ENCODE measurements around the gene ATG9A. TPM values are rescaled to one million over a fixed set of nuclear protein-coding genes. Genes with fewer than 3 reads are reported as not detected.
"Not testable (repeated sequence)": the region's sequence is repeated elsewhere in the genome, so short reads cannot be mapped to it uniquely, and the experiment has no call there.

Gene ATG9A
- total RNA-seq, 2 donors from 2014 or later, result 21.0 to 27.7 TPM

DNA sequence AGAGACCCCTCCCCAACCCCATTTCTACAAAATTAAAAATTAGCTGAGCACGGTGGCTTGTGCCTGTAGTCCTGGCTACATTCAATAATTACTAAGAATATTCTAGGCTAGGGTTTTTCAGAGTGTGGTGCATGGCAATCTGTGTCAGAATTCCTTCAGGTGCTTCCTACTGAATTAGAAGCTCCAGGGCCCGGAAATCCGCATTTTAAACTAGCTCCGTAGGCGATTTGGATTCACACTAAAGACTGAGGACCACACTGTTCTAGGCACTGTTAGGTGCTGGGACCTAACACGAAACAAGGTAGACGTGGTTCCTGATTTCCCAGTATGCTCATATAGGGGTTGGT is 23.5 kb downstream of the ATG9A start:
- H3K27me3 ChIP-seq, result no peaks in the 10 kb centered on the region
- peaks cover 0 to 1% of the 10 kb centered on the region in 2 donors for H3K36me3 ChIP-seq (replicated peaks in 1 of 2; ENCODE audit: insufficient read depth in 1 of 2, low read depth in 2 of 2)
- TF ChIP-seq POLR2A (IDR thresholded peaks at IDR 0.05), result no peak
- TF ChIP-seq, protein P1, sequence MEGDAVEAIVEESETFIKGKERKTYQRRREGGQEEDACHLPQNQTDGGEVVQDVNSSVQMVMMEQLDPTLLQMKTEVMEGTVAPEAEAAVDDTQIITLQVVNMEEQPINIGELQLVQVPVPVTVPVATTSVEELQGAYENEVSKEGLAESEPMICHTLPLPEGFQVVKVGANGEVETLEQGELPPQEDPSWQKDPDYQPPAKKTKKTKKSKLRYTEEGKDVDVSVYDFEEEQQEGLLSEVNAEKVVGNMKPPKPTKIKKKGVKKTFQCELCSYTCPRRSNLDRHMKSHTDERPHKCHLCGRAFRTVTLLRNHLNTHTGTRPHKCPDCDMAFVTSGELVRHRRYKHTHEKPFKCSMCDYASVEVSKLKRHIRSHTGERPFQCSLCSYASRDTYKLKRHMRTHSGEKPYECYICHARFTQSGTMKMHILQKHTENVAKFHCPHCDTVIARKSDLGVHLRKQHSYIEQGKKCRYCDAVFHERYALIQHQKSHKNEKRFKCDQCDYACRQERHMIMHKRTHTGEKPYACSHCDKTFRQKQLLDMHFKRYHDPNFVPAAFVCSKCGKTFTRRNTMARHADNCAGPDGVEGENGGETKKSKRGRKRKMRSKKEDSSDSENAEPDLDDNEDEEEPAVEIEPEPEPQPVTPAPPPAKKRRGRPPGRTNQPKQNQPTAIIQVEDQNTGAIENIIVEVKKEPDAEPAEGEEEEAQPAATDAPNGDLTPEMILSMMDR (IDR thresholded peaks at IDR 0.05), result no peak
- H3K27ac ChIP-seq, result peak overlapping the region; percentile 78 to 98 (median 94)
- 4 to 5% methylated on average over 7 of the region's 7 CpGs for WGBS, 2 donors
- no peak overlapping the region for H3K4me3 ChIP-seq
- peaks cover 23% of the 10 kb centered on the region for H3K4me1 ChIP-seq
- DNase-seq (no peak), ATAC-seq (no peak)
- intact Hi-C loops (cut with DNase I), result no loop called here
- H3K9me3 ChIP-seq, result no peaks in the 10 kb centered on the region

DNA sequence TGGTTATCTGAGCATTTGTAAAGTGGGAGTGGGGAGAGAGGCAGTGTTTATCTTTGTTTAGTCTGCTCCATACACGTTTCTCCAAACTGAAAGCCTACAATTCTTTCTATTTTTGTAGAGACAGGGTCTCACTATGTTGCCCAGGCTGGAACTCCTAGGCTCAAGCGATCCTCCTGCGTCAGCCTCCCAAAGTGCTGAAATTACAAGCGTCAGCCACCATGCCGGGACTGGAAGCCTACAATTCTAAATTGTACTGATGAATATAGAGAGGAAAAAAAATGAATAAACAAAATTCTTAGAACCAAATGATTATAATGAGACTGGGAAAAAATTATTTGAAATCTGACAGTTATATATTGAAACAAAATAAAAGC is 24.3 kb downstream of the ATG9A start:
- ATAC-seq, result no peak
- Histone ChIP-seq H3K36me3 (replicated peaks in 1 of 2; ENCODE audit: insufficient read depth in 1 of 2, low read depth in 2 of 2) (peaks cover 0 to 1% of the 10 kb centered on the region in 2 donors), H3K27me3 (no peaks in the 10 kb centered on the region), H3K27ac (no peak overlapping the region), H3K9me3 (no peaks in the 10 kb centered on the region), H3K4me1 (peaks cover 26% of the 10 kb centered on the region), H3K4me3 (no peak overlapping the region)
- intact Hi-C loops (cut with DNase I), result no loop called here
- DNase-seq, result no peak
- WGBS, 2 donors, result 82 to 83% methylated on average over 5 of the region's 5 CpGs
- TF ChIP-seq POLR2A (IDR thresholded peaks at IDR 0.05), result no peak
- TF ChIP-seq, protein P1 (IDR thresholded peaks at IDR 0.05), result no peak

DNA sequence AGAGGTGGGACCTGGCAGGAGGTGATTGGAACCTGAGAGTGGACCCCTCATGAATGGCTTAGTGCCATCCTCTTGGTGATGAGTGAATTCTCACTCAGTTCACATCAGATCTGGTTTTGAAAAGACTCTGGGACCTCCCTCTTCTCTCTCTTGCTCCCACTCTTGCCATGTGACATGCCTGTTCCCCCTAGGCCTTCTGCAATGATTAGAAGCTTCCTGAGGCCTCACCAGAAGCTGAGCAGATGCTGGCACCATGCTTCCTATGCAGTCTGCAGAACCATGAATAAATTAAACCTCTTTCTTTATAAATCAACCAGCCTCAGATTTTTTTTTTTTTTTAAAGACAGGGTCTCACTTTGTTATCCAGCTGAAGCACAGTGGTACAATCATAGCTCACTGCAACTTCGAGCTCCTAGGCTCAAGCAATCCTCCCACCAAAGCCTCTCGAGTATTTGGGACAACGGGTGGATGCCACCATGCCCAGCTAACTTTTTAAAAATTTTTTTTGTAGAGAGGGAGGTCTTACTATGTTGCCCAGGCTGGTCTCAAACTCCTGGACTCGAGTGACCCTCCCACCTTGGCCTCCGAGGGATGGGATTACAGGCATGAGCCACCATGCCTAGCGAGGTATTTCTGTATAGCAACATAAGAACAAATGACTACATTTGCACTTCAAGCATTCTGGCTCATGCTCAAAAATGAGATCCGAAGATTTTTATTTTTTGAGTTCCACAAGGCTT is 24.8 kb downstream of the ATG9A start:
- Histone ChIP-seq H3K4me3 (no peak overlapping the region), H3K4me1 (peaks cover 26% of the 10 kb centered on the region), H3K9me3 (no peaks in the 10 kb centered on the region), H3K27ac (no peak overlapping the region), H3K27me3 (no peaks in the 10 kb centered on the region), H3K36me3 (replicated peaks in 1 of 2; ENCODE audit: insufficient read depth in 1 of 2, low read depth in 2 of 2) (peaks cover 0 to 1% of the 10 kb centered on the region in 2 donors)
- peak in 1 of 4 donors; percentile 2 for DNase-seq
- WGBS, 2 donors, result 95% methylated on average over 7 of the region's 7 CpGs
- ATAC-seq, result no peak
- TF ChIP-seq, protein P1 (IDR thresholded peaks at IDR 0.05), result no peak
- no peak for TF ChIP-seq POLR2A (IDR thresholded peaks at IDR 0.05)
- intact Hi-C loops (cut with DNase I), result no loop called here

DNA sequence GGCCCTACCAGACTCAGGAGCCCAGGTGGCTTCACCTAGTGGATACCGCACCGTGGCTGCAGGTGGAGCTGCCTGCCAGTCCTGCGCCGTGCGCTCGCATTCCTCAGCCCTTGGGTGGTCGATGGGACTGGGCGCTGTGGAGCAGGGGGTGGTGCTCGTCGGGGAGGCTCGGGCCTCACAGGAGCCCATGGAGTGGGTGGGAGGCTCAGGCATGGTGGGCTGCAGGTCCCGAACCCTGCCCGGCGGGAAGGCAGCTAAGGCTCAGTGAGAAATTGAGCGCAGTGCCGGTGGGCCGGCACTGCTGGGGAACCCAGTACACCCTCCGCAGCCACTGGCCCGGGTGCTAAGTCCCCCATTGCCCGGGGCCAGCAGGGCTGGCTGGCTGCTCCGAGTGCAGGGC is 28.1 kb downstream of the ATG9A start:
- intact Hi-C loops (cut with DNase I), result not testable (repeated sequence)

DNA sequence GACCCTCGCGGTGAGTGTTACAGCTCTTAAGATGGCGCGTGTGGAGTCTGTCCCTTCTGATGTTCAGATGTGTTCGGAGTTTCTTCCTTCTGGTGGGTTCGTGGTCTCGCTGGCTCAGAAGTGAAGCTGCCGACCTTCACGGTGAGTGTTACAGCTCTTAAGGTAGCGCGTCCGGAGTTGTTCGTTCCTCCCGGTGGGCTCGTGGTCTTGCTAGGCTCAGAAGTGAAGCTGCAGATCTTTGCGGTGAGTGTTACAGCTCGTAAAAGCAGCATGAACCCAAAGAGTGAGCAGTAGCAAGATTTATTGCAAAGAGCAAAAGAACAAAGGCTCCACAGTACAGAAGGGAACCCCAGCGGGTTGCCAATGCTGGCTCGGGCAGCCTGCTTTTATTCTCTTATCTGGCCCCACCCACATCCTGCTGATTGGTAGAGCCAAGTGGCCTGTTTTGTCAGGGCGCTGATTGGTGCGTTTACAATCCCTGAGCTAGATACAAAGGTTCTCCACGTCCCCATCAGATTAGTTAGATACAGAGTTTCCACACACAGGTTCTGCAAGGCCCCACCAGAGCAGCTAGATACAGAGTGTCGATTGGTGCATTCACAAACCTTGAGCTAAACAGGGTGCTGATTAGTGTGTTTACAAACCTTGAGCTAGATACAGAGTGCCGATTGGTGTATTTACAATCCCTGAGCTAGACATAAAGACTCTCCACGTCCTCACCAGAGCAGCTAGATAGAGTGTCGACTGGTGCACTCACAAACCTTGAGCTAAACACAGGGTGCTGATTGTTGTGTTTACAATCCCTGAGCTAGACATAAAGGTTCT is 28.7 kb downstream of the ATG9A start:
- H3K4me3 ChIP-seq; H3K36me3 ChIP-seq (replicated peaks in 1 of 2; ENCODE audit: insufficient read depth in 1 of 2, low read depth in 2 of 2); ATAC-seq; H3K4me1 ChIP-seq; H3K27me3 ChIP-seq; H3K9me3 ChIP-seq; intact Hi-C loops (cut with DNase I): not testable (repeated sequence)
- peak in 2 of 3 donors; percentile 80 to 82 for TF ChIP-seq POLR2A (IDR thresholded peaks at IDR 0.05)
- peak overlapping the region in 2 of 4 donors; percentile 49 to 53 for H3K27ac ChIP-seq
- 64 to 77% methylated on average over 19 to 26 of the region's 26 CpGs for WGBS, 2 donors
- peak in 2 of 4 donors; percentile 9 to 38 for DNase-seq

More for the DNA sequence above, 28.1 kb downstream of the ATG9A start:
- not testable (repeated sequence) for H3K27me3 ChIP-seq; ATAC-seq; H3K36me3 ChIP-seq (replicated peaks in 1 of 2; ENCODE audit: insufficient read depth in 1 of 2, low read depth in 2 of 2); DNase-seq; H3K4me3 ChIP-seq; H3K9me3 ChIP-seq
- Histone ChIP-seq H3K27ac (peak overlapping the region in 2 of 4 donors; percentile 49 to 53), H3K4me1 (peaks cover 13% of the 10 kb centered on the region)
- 77% methylated on average over 21 of the region's 21 CpGs; no CpG with 5 or more reads in 1 of the 2 donors for WGBS, 2 donors

Data from body of pancreas (tissue), 4 donors.